Bronchial epithelial cell (primary cell): ENCODE results near the gene CMC2. TPM values are rescaled to one million over a fixed set of nuclear protein-coding genes. Genes with fewer than 3 reads are reported as not detected.

Source experiments
- DNase-seq: peaks from one replicate; pipeline ENCODE4 v3.0.0-alpha.2; 2010; ENCODE audit warnings: low read depth
- FAIRE-seq: peaks from 2 replicates; lab custom pipeline; 2011; peaks lifted over from hg19 to GRCh38; lab: Jason Lieb, UNC
- H3K27me3 ChIP-seq: 2 replicates; pipeline ENCODE4 v1.5.1; 2011; ENCODE audit warnings: low read length; ENCODE audit not compliant: control insufficient read depth, insufficient read depth
- H3K36me3 ChIP-seq: 2 replicates; pipeline ENCODE4 v1.5.1; 2011; ENCODE audit warnings: low read length; ENCODE audit not compliant: control insufficient read depth, insufficient read depth
- H3K4me3 ChIP-seq: 2 replicates; pipeline ENCODE4 v1.5.1; 2011; ENCODE audit warnings: mild to moderate bottlenecking, low read depth, low read length, control low read depth
- total RNA-seq: library from RNA; depleted of rRNA; stranded (reverse); fragments of >200 nt; gene quantifications from 2 replicates; pipeline ENCODE4 v1.2.1, GENCODE V29; 2014
- TF ChIP-seq, protein P1 (sequence below): IDR thresholded peaks from 2 replicates; pipeline ENCODE4 v1.5.1; 2011; ENCODE audit warnings: mild to moderate bottlenecking, moderate library complexity, low read length, control low read depth, inconsistent platforms; ENCODE audit not compliant: insufficient read depth, severe bottlenecking

CMC2 gene
- total RNA-seq, 1 donor from 2014 or later = 25.0 TPM

- H3K36me3 ChIP-seq = no peaks in the 10 kb centered on the region
- TF ChIP-seq, protein P1, sequence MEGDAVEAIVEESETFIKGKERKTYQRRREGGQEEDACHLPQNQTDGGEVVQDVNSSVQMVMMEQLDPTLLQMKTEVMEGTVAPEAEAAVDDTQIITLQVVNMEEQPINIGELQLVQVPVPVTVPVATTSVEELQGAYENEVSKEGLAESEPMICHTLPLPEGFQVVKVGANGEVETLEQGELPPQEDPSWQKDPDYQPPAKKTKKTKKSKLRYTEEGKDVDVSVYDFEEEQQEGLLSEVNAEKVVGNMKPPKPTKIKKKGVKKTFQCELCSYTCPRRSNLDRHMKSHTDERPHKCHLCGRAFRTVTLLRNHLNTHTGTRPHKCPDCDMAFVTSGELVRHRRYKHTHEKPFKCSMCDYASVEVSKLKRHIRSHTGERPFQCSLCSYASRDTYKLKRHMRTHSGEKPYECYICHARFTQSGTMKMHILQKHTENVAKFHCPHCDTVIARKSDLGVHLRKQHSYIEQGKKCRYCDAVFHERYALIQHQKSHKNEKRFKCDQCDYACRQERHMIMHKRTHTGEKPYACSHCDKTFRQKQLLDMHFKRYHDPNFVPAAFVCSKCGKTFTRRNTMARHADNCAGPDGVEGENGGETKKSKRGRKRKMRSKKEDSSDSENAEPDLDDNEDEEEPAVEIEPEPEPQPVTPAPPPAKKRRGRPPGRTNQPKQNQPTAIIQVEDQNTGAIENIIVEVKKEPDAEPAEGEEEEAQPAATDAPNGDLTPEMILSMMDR = no peak
- H3K4me3 ChIP-seq = peak overlapping the region; percentile 39
- H3K27me3 ChIP-seq = no peaks in the 10 kb centered on the region
- DNase-seq = peak; percentile 92
- FAIRE-seq = no peak
Measured at GRCh38 chr16:80932708-80933095, 74.0 kb downstream of the CMC2 start.

DNA sequence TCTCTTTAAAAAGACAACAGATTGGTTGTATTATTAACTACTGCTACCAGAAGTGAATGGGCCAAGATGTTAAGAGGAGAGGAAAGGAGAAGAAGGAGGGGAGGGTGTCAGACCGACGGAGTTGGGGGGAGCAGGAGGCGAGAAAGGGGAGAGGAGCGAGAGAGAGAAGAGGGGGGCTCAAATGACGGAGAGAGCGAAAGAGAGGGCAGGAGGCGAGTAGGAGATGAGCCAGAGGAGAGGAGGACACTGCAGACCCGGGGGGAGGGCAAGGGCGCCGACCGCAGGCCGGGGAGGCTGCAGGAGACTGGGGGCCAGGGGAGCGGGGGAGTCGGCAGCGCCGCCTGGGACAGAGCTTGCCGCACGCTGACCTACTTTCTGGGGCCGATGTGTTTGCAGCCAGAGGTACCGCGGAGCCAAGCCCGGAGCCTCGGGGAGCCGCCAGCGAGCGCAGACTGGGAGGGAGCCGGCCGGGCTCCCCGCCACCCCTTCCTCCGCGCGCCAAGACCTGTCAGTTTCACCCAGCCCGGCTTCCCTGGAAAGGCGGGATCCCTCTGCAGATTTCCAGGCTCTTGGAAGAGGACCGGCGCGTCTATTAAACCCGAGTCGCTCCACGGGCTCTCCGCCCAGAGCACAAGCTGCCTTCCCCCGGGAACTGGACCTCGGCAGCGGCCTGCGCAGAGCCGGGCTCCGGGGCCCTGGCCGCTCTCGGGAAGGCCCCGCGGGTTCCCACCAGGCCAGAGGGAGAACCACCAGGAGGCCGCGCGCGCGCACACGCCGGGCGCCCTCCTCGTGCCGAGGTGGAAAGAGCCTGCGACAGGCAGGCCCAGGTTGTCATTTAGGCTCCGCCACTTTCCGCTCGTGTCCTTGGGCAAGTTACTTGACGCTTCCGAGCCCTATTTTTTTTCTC lies 74.6 kb downstream of the CMC2 start:
- TF ChIP-seq, protein P1 = peak; percentile 15
- FAIRE-seq (no peak), DNase-seq (no peak)
- Histone ChIP-seq H3K36me3 (no peaks in the 10 kb centered on the region), H3K27me3 (no peaks in the 10 kb centered on the region), H3K4me3 (peak overlapping the region; percentile 39)

DNA sequence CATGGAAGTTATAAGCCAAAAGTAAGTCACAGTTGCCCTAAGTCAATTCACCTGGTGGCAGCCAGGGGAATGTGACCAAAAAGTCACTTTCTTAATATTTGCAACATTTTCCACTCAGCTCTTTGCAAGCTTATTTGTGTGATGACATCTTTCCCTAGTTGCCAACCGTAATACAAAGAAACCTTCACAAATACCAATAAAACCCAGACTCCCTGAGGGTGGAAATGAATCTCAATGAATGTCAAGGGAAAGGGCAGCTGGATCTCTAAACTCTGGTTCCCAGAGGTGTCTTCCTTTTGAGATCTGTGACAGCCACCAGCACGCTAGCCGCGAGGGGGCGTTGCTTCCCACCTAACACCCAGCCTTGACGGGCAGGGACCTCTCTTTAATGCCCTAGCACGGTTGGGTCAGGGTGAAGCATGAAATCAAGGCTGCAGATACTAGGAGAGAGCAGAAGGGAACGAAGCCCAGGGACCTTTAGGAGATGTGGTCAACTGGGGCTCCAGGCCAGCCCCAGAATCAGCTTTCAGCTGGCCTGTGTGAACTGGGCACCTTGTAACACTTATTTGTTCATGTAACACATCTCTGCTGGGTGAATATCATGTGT lies 82.2 kb downstream of the CMC2 start:
- TF ChIP-seq, protein P1 = peak; percentile 82
- no peaks in the 10 kb centered on the region for H3K36me3 ChIP-seq
- FAIRE-seq (no peak), DNase-seq (peak; percentile 60)
- H3K27me3 ChIP-seq = no peaks in the 10 kb centered on the region
- H3K4me3 ChIP-seq = no peak overlapping the region

DNA sequence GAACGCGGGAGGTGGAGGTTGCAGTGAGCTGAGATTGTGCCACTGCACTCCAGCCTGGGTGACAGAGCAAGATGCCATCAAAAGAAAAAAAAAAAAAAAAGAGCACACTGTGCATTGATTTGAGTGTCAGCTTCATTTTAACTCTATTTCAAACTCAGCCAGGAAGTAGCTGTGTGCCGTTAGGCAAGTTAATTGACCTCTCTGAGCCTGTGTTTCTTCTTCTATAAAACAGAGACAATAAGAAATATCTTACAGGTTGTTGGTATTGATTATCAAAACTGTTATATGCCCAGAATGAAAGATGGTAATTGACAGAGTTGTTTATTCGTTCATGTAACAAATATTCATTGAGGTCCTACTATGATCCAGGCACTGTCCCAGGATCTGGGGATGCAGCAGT lies 83.3 kb downstream of the CMC2 start:
- no peak overlapping the region for H3K4me3 ChIP-seq
- H3K36me3 ChIP-seq = no peaks in the 10 kb centered on the region
- DNase-seq (no peak), FAIRE-seq (no peak)
- TF ChIP-seq, protein P1 = no peak
- H3K27me3 ChIP-seq = no peaks in the 10 kb centered on the region

Other genes with a start within 250 kb of the CMC2 start
- 1.1 and 1.4 TPM in 2 replicates for gene CDYL2, start 202.3 kb downstream of the CMC2 start, total RNA-seq
- 3.9 and 8.6 TPM in 2 replicates for gene CENPN, start 329 bp upstream of the CMC2 start, total RNA-seq
- 41.3 and 42.5 TPM in 2 replicates for gene ATMIN, start 29.0 kb upstream of the CMC2 start, total RNA-seq
- gene C16orf46, start 70.4 kb upstream of the CMC2 start, total RNA-seq = 0.26 and 0.53 TPM in 2 replicates
- 14.6 and 17.6 TPM in 2 replicates for gene GCSH, start 89.5 kb upstream of the CMC2 start, total RNA-seq
- gene BCO1, start 231.8 kb upstream of the CMC2 start, total RNA-seq = not detected in 2 replicates